ENCODE data around the gene GPRC5A. TPM values are rescaled to one million over a fixed set of nuclear protein-coding genes. Genes with fewer than 3 reads are reported as not detected.
A peak's percentile ranks its signal among the peaks of the same experiment; 100 is the strongest.
"Not testable (repeated sequence)": the region's sequence is repeated elsewhere in the genome, so short reads cannot be mapped to it uniquely, and the experiment has no call there.

Gene GPRC5A, protein sequence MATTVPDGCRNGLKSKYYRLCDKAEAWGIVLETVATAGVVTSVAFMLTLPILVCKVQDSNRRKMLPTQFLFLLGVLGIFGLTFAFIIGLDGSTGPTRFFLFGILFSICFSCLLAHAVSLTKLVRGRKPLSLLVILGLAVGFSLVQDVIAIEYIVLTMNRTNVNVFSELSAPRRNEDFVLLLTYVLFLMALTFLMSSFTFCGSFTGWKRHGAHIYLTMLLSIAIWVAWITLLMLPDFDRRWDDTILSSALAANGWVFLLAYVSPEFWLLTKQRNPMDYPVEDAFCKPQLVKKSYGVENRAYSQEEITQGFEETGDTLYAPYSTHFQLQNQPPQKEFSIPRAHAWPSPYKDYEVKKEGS
- total RNA-seq = not detected

DNA sequence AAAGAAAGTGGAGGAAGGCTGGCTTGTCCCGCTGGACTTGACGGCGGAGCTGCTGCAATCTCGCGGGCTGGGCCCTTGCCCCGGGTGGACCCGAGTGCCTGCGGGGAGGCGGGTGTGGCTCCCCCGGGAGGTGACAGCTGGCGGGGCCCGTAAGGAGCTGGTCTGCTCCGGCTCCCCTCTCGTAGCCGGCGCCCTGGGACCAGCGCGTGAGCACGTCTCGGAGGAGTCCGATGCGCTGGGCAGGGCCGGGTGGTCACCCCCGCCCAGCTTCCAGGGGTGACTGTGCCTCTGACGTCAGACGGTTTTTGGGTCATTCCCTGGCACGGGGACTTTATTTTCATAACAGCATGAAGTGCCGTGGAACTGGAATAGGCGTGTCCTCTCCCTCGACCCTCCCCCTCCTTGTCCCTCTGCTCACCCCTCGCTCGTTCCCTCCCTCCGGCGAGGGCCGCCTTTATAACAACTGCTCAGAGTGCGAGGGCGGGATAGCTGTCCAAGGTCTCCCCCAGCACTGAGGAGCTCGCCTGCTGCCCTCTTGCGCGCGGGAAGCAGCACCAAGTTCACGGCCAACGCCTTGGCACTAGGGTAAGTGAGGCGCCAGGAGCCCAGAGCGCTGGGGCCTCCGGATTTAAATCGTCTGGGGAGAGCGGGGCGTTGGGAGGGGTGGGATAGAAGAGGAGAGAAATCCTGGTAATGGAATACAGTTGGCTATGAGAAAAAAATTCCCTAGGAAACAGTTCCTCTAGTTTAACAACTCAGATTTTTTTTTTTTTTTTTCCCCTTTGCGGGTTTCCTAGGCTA lies at the start of gene GPRC5A:
TSS of gene GPRC5A (plus strand) at position 483 of the 801 bp plus-strand sequence. CDS start 16,688 bp downstream, outside the sequence.
- DNase-seq (peak; percentile 46), ATAC-seq (ENCODE audit: low read depth) (peak; percentile 64)
- POLR2A ChIA-PET = interaction anchor here (0.9 kb wide), 1 partner anchor 49 kb away, joined by 3 read pairs; no protein-coding TSS in a partner anchor
- Mint-ChIP-seq H3K27me3 (peaks cover 58% of the 10 kb centered on the region), H3K4me1 (peaks cover 5% of the 10 kb centered on the region), H3K4me3 (peak within 1 kb of the TSS; percentile 80), H3K27ac (no peak within 1 kb of the TSS), H3K9me3 (no peaks in the 10 kb centered on the region), H3K36me3 (no peaks in the 10 kb centered on the region)

DNA sequence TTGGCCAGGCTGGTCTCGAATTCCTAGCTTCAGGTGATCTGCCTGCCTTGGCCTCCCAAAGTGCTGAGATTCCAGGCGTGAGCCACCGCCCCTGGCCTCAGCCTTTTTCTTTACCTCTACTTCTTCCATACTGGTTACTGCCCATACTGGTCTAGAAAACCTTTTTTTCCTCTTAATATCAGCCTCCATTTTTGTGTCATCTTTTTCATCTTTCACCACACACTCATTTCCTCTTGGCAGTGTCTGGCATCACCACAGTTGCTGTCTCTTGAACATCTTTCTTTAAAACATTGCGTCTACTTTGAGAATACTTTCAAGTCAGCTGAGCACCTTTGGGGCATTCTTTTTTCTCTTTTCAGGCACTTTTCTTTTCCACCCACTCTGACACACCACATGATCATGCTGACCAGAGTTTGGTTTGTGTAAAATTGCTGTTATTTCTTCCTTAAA lies 45.5 kb upstream of the GPRC5A start:
- Mint-ChIP-seq H3K27ac (no peak overlapping the region), H3K27me3 (no peaks in the 10 kb centered on the region), H3K36me3 (peaks cover 11% of the 10 kb centered on the region), H3K4me3 (no peak overlapping the region), H3K4me1 (peaks cover 16% of the 10 kb centered on the region), H3K9me3 (peaks cover 2% of the 10 kb centered on the region)
- POLR2A ChIA-PET = no interaction called here
- ATAC-seq (ENCODE audit: low read depth) (no peak), DNase-seq (no peak)

DNA sequence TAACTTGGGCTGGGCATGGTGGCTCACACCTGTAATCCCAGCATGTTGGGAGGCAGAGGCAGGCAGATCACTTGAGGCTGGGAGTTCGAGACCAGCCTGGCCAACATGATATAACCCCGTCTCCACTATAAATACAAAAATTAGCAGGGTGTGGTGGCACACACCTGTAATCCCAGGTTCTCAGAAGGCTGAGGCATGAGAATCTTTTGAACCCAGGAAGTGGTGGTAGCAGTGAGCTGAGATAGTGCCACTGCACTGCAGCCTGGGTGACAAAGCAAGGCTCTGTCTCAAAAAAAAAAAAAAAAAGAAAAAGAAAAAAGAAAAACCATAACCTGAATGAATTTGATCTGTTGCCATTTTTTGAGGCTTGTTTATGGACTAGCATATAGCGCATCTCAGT lies 44.6 kb upstream of the GPRC5A start:
- not testable (repeated sequence) for DNase-seq, H3K27ac Mint-ChIP-seq, H3K9me3 Mint-ChIP-seq, H3K27me3 Mint-ChIP-seq
- ATAC-seq (ENCODE audit: low read depth) = peak; percentile 87
- Mint-ChIP-seq H3K4me3 (peak overlapping the region; percentile 21), H3K36me3 (peaks cover 18% of the 10 kb centered on the region), H3K4me1 (peaks cover 16% of the 10 kb centered on the region)
- POLR2A ChIA-PET = interaction anchor here (0.7 to 1.4 kb wide), 2 partner anchors 57 to 490 kb away, joined by 3 read pairs; partner anchors contain the start of gene BORCS5

DNA sequence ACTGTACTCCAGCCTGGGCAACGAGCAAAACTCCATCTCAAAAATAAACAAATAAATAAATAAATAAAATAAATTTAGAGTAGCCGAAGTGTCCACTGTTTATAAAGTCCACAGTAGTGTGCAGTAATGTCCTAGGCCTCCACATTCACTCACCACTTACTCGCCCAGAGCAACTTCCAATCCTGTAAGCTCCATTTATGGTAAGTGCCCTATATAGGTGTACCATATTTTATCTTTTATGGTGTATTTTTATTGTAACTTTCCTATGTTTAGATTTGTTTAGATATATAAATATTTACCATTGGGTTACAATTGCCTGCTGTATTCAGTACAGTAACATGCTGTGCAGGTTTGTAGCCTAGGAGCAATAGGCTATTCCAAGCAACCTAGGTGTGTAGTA lies 37.9 kb upstream of the GPRC5A start:
- H3K4me1 Mint-ChIP-seq = no peaks in the 10 kb centered on the region
- no peak for ATAC-seq (ENCODE audit: low read depth)
- H3K9me3 Mint-ChIP-seq = peaks cover 10% of the 10 kb centered on the region

DNA sequence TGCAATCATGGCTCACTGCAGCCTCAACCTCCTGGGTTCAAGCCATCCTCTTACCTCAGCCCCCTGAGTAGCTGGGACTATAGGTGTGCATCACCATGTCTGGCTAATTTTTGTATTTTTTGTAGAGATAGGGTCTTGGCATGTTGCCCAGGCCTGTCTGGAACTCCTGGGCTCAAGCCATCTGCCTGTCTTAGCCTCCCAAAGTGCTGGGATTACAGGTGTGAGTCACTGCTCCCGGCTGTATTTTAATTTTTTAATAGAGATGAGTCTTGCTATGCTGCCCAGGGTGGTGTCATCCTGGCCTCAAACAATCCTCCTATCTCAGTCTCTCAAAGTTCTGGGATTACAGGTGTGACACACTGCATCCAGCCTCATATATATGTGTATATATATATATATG lies 31.7 kb upstream of the GPRC5A start:
- H3K4me1 Mint-ChIP-seq = no peaks in the 10 kb centered on the region
- H3K4me3 Mint-ChIP-seq = no peak overlapping the region

More for the DNA sequence above, 37.9 kb upstream of the GPRC5A start:
- Mint-ChIP-seq H3K27ac (no peak overlapping the region), H3K36me3 (peaks cover 17% of the 10 kb centered on the region), H3K27me3 (no peaks in the 10 kb centered on the region), H3K4me3 (no peak overlapping the region)
- POLR2A ChIA-PET = no interaction called here
- DNase-seq = no peak

DNA sequence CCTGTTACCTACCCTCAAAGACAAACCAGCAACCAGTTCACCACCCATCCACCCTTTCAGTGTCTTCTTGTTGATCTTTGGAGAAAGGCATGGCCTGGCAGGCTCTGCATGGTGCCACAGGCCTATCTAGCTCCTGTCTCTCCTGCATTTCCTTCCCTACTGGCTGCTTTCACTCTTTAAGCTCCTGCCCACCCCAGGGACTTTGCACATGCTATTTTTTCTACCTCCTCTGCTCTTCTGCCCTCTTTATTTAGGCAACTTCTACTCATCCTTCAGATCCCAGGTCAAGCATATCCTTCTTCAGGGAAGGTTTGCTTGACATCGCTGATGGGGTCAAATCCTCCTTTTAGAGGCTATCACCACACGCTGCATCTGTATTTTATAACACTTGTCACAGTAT lies 27.1 kb upstream of the GPRC5A start:
- Mint-ChIP-seq H3K27me3 (no peaks in the 10 kb centered on the region), H3K4me1 (no peaks in the 10 kb centered on the region), H3K27ac (no peak overlapping the region), H3K9me3 (no peaks in the 10 kb centered on the region), H3K4me3 (no peak overlapping the region), H3K36me3 (peaks cover 5% of the 10 kb centered on the region)
- DNase-seq (no peak), ATAC-seq (ENCODE audit: low read depth) (no peak)
- POLR2A ChIA-PET = no interaction called here

More for the DNA sequence above, 31.7 kb upstream of the GPRC5A start:
- POLR2A ChIA-PET = no interaction called here
- no peak overlapping the region for H3K27ac Mint-ChIP-seq
- H3K9me3 Mint-ChIP-seq = no peaks in the 10 kb centered on the region
- no peak for ATAC-seq (ENCODE audit: low read depth)
- H3K36me3 Mint-ChIP-seq = peaks cover 8% of the 10 kb centered on the region
- no peak for DNase-seq
- no peaks in the 10 kb centered on the region for H3K27me3 Mint-ChIP-seq

DNA sequence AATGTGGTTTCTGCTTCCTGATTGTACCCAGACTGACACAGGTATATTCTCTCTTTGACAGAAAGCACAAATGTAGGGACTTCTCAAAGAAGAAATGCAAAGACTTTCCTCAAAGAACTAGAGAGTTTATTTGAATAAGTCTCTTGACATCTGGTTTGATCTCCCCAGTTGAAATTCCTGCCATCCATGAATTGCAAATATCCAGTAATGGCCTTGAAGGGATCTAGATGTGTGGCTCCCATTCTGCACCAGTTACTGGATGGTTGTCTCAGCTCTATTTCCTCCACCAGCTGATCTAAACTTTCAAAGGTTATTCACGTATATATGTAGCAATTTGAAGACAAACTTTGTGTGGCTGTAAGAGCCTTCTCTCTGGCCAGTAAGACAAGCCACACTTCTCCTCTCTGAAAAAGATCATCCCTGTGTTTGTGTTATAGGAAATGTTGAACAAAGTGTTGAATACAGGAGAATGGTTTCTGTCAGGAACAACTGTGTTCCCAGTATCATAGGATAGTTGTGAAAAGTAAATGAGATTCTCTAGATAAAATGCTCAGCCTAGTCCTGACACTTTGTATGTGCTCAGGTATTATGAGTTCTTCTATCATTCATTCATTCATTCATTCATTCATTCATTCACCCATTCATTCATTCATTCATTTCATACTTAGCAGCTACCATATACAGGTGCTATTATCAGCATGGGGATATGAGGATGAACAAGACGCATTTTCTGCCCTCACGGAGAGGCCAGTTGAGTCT lies 22.7 kb upstream of the GPRC5A start:
- H3K27ac Mint-ChIP-seq = no peak overlapping the region
- no peaks in the 10 kb centered on the region for H3K27me3 Mint-ChIP-seq
- POLR2A ChIA-PET = interaction anchor here (0.6 kb wide), 1 partner anchor 328 kb away, joined by 6 read pairs; no protein-coding TSS in a partner anchor
- peaks cover 2% of the 10 kb centered on the region for H3K4me1 Mint-ChIP-seq
- no peaks in the 10 kb centered on the region for H3K36me3 Mint-ChIP-seq
- H3K4me3 Mint-ChIP-seq = no peak overlapping the region
- no peak for DNase-seq
- ATAC-seq (ENCODE audit: low read depth) = no peak
- no peaks in the 10 kb centered on the region for H3K9me3 Mint-ChIP-seq

DNA sequence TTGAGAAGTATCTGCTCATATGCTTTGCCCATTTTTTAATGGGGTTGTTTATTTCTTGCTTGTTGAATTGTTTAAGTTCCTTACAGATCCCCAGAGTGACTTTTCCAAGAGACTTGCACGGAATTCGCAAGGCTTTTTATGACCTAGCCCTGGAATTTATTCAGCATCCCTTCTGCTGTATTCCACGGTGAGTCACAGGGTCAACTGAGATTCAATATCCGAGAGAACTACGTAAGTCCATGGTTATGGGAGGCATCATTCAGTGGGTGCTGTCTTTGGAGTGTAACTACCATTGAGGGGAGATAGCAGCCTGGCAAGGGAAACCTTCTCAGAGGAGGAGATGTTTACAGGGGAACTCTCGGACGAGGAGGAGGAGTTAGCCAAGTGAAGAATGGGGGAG lies 20.9 kb upstream of the GPRC5A start:
- no peak overlapping the region for H3K27ac Mint-ChIP-seq
- peaks cover 2% of the 10 kb centered on the region for H3K4me1 Mint-ChIP-seq
- no peaks in the 10 kb centered on the region for H3K9me3 Mint-ChIP-seq
- no peaks in the 10 kb centered on the region for H3K36me3 Mint-ChIP-seq
- H3K27me3 Mint-ChIP-seq = no peaks in the 10 kb centered on the region
- no peak overlapping the region for H3K4me3 Mint-ChIP-seq
- DNase-seq (no peak), ATAC-seq (ENCODE audit: low read depth) (no peak)
- POLR2A ChIA-PET = no interaction called here

DNA sequence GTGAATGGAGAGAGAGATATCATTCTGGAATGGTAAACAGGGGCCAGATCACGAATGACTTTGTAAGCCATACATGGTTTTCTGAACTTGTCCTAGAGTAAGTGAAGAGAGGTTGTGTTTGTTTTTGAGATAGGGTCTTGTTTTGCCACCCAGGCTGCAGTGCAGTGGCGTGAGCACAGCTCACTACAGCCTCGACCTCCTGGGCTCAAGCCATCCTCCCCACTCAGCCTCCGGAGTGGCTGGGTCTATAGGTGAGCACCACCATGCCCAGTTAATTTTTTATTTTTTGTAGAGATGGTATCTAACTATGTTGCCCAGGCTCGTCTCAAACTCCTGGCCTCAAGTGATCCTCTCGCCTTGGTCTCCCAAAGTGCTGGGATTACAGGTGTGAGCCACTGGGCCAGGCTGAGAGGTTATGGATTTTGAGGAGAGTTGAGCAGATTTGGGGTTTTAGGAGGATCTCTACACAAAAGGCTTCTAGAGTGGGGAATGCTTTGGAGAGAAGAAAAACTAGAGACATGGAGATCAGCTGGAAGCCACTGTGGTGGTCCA lies 19.7 kb upstream of the GPRC5A start:
- H3K4me3 Mint-ChIP-seq = no peak overlapping the region

DNA sequence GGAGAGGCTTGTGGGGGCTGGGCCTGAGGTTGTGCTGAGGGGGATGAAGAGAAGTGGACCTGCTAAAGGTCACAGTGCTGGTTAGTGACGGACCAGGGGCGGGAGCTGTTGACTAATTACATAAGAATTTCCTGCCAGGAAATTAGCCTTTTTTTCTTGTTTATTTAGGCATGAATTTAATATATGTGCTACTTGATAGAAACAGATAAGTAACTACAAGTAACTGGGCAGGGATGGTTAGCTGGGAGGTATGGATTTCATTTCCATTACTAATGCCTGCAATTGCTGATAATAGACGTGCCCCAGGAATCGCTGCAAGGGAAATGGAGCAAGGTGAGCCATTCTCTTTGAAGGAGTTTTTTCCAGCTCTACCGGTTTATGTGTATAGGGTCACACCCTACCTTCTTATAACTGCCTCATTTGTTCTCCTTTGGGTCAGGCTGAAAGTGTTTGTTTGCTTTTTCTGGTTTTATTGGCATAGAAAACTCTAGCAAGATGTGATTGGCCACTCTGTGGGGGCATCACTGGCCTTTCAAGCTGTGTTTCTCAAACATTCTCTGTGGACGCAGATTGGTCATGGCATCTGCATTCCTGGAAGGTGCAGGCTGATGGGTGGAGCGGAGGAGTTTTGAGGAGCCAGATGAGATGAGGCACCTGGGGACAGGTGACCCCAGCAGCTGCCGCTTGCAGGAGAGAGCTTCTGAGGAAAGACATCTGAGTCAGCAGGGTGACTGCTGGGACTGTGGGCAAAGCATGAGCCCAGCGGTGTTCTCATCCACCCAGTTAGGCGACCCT lies 19.0 kb upstream of the GPRC5A start:
- no peaks in the 10 kb centered on the region for H3K9me3 Mint-ChIP-seq
- no peak for ATAC-seq (ENCODE audit: low read depth)
- peaks cover 2% of the 10 kb centered on the region for H3K27me3 Mint-ChIP-seq
- no peaks in the 10 kb centered on the region for H3K36me3 Mint-ChIP-seq
- peak overlapping the region; percentile 55 for H3K27ac Mint-ChIP-seq
- POLR2A ChIA-PET = no interaction called here
- no peak for DNase-seq
- H3K4me3 Mint-ChIP-seq = no peak overlapping the region
- H3K4me1 Mint-ChIP-seq = peaks cover 2% of the 10 kb centered on the region

More for the DNA sequence above, 19.7 kb upstream of the GPRC5A start:
- no peaks in the 10 kb centered on the region for H3K27me3 Mint-ChIP-seq
- DNase-seq = no peak
- no peaks in the 10 kb centered on the region for H3K36me3 Mint-ChIP-seq
- H3K9me3 Mint-ChIP-seq = no peaks in the 10 kb centered on the region
- H3K27ac Mint-ChIP-seq = peak overlapping the region; percentile 55
- peaks cover 2% of the 10 kb centered on the region for H3K4me1 Mint-ChIP-seq
- no peak for ATAC-seq (ENCODE audit: low read depth)
- POLR2A ChIA-PET = no interaction called here

DNA sequence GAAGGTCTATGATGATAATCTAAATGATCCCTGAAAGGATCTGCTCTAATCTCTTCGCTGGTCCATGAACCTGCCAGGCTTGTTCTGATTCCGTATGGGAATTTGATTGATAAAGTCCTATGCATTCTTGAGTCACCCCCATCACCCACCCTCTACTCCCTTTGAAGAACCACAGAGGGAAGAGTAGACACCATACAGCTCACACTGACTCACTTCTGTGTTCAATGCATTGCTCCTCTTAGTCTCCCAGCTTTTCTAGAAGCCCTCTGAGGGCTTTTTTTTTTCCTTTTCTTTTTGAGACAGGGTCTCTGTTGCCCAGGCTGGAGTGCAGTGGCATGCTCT lies 18.5 kb upstream of the GPRC5A start:
- DNase-seq = no peak
- peaks cover 6% of the 10 kb centered on the region for H3K27me3 Mint-ChIP-seq
- ATAC-seq (ENCODE audit: low read depth) = no peak
- no peak overlapping the region for H3K27ac Mint-ChIP-seq
- no peaks in the 10 kb centered on the region for H3K36me3 Mint-ChIP-seq
- POLR2A ChIA-PET = no interaction called here
- no peaks in the 10 kb centered on the region for H3K9me3 Mint-ChIP-seq
- no peak overlapping the region for H3K4me3 Mint-ChIP-seq
- H3K4me1 Mint-ChIP-seq = peaks cover 2% of the 10 kb centered on the region

DNA sequence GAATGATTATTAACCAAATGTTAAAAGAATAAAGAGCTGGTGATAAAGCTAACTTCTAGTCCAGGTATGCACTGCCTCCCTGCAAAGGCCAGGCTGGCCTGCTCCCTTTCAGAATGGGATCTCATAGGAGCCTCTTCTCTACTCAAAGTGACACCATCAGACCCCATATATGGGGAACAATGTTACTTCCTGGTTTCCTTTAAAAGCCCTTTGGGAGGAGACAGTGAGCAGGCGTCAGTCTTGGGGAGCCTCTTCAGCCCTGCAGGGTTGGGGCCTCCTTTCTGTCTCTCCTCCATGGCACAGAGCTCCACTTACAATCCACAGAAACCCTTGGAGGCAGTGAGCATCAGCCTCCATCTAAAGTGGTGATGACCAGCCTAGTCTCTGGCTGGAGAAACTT lies 17.3 kb upstream of the GPRC5A start:
- Mint-ChIP-seq H3K4me1 (peaks cover 2% of the 10 kb centered on the region), H3K9me3 (no peaks in the 10 kb centered on the region), H3K4me3 (no peak overlapping the region), H3K36me3 (no peaks in the 10 kb centered on the region), H3K27me3 (peaks cover 11% of the 10 kb centered on the region), H3K27ac (no peak overlapping the region)
- DNase-seq (no peak), ATAC-seq (ENCODE audit: low read depth) (no peak)
- POLR2A ChIA-PET = no interaction called here

Measured in activated naive CD8-positive, alpha-beta T cell treated with anti-CD3 and anti-CD28 coated beads, Interleukin-2, amount 10 ng/mL, durations not matched to agents 7 days and 5 days (primary cell).